HG03469 (cell line): ENCODE data around the gene MRC2.
"Not testable (repeated sequence)": the region's sequence is repeated elsewhere in the genome, so short reads cannot be mapped to it uniquely, and the experiment has no call there.

Experiments
- ATAC-seq: cut with Tn5 transposase; IDR thresholded peaks from one replicate; pipeline ENCODE4 v1.9.1; 2021; ENCODE audit warnings: mild to moderate bottlenecking, moderate library complexity, moderate number of reproducible peaks; ENCODE audit not compliant: unreplicated experiment

MRC2 gene, protein sequence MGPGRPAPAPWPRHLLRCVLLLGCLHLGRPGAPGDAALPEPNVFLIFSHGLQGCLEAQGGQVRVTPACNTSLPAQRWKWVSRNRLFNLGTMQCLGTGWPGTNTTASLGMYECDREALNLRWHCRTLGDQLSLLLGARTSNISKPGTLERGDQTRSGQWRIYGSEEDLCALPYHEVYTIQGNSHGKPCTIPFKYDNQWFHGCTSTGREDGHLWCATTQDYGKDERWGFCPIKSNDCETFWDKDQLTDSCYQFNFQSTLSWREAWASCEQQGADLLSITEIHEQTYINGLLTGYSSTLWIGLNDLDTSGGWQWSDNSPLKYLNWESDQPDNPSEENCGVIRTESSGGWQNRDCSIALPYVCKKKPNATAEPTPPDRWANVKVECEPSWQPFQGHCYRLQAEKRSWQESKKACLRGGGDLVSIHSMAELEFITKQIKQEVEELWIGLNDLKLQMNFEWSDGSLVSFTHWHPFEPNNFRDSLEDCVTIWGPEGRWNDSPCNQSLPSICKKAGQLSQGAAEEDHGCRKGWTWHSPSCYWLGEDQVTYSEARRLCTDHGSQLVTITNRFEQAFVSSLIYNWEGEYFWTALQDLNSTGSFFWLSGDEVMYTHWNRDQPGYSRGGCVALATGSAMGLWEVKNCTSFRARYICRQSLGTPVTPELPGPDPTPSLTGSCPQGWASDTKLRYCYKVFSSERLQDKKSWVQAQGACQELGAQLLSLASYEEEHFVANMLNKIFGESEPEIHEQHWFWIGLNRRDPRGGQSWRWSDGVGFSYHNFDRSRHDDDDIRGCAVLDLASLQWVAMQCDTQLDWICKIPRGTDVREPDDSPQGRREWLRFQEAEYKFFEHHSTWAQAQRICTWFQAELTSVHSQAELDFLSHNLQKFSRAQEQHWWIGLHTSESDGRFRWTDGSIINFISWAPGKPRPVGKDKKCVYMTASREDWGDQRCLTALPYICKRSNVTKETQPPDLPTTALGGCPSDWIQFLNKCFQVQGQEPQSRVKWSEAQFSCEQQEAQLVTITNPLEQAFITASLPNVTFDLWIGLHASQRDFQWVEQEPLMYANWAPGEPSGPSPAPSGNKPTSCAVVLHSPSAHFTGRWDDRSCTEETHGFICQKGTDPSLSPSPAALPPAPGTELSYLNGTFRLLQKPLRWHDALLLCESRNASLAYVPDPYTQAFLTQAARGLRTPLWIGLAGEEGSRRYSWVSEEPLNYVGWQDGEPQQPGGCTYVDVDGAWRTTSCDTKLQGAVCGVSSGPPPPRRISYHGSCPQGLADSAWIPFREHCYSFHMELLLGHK (N-terminal part only)

DNA sequence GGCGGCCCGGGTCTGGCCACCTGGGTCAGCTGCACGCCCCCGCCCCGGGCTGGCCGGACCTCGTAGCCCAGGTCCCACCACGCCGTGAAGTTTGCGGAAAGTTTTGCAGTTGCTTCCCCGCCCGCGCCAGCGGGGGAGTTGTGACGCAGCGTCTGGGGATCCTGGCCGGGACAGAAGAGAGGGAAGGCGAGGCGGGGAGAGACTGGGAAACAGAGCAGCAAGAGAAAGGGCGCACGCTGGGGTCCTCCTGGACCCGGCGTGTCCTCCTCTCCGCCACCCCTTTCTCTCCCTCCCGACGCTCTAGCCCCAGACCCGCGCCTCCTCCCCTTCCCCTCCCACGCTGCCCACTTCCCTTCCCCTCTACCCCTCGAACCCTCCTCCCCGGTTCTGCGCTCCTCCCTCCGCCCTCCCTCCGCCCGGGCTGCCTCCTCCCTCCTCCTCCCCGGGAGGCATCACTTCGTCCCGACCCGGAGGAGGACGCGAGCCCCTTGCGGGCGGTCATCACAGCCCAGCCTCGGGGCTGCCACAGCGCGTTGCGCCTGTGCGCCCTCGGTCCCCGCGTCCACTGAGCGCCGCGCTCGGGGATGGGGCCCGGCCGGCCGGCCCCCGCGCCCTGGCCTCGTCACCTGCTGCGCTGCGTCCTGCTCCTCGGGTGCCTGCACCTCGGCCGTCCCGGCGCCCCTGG lies at the start of gene MRC2:
TSS of gene MRC2 (plus strand) at position 452 of the 685 bp plus-strand sequence. CDS start at position 585, 133 bp downstream.
- ATAC-seq: no peak

DNA sequence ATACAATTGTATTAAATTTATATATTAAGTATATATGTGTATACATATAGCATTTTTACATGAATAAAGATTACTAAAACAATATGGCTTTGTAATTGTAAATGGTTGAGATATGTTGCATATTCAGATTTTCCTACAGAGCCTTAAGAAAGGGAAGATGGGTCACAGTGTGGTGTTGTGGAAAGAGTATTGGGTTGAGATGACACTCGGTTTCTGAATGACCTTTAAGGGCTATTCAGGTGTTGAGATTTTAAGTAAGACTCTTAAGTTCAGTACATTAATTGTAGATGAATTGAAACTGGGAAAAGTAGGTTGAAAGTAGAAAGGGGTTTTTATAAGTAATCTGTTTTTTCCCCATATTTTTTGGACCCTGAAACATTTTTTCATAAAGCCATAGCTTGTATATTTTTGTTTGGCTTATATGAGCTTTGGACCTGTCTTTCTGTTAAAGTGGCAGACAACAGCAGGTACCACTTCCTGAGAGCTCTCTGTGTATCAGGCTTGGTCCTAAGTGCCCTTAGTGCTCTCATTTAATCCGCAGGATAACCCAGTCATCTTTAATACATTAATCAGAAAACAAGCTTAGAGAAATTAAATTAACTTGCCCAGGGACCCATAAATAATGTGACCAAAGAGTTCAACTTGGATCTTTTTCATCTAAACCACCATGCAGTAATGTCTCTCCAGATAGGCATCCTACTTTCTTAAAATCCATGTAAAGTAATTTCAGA lies 48.5 kb upstream of the MRC2 start:
- ATAC-seq: no peak

DNA sequence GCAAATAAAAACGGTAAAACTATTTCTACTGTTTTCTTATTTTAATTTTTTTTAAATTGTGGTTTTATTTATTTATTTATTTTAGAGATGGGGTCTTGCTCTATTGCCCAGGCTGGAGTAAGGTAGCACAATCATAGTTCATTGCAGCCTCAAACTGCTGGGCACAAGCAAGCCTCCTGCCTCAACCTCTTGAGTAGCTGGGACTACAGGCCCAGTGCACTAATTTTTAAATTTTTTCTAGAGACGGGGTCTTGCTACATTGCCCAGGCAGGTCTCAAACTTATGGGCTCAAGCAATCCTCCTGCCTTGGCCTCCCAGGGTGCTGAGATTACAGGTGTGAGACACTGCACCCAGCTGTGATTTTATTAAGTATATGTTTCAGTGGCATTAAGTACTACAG lies 46.5 kb upstream of the MRC2 start:
- ATAC-seq: no peak

DNA sequence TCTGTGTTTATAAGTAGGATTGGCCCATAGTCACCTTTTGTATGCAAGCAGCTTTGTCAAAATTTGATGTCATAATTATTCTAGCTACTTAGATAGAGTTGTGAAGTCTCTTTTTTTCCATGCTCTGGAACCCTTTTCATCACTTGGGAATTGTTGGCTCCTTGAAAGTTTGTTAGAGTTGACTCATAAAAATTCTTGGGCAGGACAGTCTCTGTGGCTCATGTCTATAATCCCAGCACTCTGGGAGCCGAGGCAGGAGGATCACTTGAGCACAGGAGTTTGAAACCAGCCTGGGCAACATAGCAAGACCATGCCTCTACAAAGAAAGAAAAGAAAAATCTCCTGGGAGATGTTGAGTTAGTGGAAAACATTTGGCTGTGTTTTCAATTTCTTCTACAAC lies 45.7 kb upstream of the MRC2 start:
- ATAC-seq: no peak

DNA sequence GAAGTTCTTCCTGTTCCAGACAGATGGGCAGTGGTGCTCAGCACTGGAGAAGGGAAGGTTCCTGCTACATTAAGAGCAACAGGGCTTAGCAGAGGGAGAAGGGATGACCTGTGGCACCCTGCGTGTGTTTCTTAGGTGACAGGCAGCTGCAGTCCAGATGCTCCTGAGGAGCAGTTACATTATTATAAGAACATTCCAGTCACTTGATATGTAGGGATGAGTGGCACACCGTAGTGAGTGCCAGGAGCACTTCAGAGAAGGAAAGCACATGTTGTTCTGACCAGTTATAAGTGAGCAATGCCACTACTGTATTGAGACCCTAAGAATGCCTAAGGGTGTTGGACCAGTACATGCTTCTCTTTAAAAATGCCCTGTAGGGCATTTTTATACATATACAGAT lies 39.9 kb upstream of the MRC2 start:
- ATAC-seq: no peak

DNA sequence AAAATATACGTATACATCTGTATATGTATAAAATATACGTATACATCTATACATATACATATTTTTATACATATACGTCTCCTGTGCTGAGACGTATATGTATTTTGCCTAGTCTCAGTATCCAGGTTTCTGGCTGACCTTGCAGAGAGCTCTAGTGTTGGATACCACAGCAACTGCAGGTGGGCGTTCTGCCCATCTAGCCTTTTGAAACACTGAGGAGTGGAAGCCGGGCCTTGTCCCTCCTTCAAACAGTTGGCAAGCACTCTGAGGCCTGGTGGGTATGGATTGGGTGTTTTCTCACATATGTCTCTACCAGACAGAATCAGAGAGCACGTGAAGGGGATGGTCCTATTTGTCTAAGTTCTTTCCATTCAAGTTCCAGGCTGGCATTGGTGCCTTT lies 39.4 kb upstream of the MRC2 start:
- ATAC-seq: no peak

DNA sequence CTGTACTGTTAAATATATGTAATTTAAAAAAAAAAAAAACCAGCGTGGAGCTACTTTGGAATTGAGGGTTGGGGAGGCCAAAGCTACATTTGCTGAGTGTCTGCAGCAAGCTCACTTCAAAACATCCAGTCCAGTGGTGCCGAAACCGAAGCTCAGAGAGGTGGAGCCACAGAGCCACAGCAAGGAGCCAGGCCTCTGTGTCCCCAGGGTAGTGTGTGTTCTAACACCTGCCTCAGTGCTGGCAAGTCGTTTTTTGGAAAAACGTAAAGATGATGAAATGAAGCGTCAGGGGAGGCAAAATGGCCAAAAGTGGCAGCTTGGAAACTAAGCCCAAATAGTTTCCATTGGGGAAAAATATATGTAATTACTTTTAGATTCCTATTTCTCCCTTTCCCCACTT lies 36.1 kb upstream of the MRC2 start:
- ATAC-seq: no peak

DNA sequence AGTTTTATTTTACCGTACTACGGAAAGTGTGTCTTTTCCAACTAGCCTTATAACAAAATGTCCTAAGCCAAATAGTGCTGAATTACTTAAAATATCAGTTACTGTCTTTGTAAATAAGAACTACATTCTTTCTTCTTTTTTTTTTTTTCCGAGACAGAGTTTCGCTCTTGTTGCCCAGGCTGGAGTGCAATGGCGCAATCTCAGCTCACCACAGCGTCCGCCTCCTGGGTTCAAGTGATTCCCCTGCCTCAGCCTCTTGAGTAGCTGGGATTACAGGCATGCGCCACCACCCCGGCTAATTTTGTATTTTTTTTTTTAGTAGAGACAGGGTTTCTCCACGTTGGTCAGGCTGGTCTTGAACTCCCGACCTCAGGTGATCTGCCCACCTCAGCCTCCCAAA lies 35.6 kb upstream of the MRC2 start:
- not testable (repeated sequence) for ATAC-seq

DNA sequence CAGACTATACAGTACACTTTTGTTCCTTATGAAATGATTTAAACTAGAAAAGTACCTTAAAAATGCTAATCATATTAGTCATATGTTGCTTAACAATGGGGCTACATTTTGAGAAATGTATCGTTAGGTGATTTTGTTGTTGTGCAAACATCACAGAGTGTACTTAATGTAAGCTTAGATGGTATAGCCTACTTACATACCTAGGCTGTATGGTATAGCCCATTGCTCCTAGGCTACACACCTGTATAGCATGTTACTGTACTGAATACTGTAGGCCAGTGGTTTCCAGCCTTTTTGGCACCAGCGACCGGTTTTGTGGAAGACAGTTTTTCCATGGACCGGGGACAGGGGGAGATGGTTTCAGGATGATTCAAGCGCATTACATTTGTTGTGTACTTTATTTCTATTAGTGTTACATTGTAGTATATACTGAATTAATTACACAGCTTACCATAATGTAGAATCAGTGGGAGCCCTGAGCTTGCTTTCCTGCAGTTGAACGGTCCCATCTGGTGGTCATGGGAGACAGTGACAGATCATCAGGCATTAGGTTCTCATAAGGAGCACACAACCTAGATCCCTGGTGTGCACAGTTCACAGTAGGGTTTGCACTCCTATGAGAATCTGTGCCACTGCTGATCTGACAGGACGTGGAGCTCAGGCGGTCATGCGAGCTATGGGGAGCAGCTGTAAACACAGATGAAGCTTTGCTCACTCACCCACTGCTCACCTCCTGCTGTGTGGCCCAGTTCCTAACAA lies 35.0 kb upstream of the MRC2 start:
- no peak for ATAC-seq

DNA sequence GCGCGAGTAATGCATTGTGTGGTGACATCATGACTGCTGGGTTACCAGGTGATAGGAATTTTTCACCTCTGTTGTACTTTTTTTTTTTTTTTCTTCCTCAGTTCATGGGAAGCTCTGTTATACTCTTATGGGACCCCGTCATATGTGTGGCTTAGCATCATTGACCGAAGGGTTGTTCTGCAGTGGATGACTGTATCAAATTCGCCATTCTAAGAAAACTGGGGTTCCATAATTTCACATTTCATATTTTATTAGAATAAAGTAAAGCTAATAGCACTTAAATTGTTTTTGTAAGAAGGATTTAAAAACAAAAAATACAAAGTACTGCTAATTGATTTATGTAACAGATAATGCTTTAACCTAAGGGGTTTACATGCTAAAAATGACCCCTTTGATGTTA lies 32.0 kb upstream of the MRC2 start:
- ATAC-seq: no peak

DNA sequence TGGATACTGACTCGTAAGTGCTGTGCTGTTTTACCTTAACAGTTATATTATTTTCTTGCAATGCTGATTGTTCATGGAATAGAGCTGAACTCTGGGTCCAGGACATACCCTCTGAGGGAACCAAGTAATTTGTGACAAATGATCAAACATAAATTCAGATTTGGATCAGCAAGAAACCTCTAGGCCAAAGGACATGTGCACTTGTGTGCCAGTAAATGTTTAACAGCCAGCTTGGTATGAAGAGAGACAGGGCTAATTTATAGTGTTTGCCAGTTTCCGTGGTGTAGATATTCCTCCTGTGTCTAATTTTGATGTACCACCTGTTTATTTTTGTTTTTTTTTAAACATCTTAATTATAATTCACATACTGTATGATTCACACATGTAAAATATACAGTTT lies 30.8 kb upstream of the MRC2 start:
- no peak for ATAC-seq

DNA sequence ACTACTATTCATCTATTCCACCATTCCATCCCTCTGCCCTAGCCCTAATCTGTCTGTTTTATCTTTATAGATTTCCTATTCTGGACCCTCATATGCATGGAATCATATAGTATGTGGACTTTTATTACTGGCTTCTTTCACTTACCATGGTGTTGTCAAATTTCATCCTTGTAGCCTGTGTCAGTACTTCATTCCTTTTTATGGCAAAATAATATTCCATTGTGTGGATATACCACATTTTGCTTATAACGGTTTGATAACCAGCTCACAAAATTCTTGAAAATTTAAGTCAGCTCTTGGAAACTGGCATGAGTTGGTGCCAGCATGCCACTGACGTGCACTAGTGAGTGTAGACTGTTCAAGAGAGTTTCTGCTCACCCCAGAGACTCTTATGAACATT lies 30.3 kb upstream of the MRC2 start:
- no peak for ATAC-seq

DNA sequence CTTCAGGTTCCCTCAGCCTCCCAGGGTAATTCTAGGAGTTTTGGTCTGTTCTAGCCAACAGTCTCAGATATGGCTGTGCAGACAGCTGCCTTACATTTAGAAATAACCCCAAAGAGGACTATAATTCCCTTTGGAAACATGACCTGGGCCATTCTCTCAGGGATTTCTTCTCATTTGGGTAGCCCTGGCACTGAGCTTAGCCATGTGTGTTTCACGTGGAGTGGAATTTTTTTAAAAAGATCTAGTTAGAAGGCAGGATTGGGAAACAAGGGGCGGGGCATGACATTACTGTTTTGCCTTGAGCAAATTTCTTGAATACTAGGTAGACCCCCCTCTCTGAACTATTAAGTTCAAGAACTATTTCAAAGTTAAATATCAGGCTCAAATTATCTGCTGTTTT lies 29.6 kb upstream of the MRC2 start:
- no peak for ATAC-seq

DNA sequence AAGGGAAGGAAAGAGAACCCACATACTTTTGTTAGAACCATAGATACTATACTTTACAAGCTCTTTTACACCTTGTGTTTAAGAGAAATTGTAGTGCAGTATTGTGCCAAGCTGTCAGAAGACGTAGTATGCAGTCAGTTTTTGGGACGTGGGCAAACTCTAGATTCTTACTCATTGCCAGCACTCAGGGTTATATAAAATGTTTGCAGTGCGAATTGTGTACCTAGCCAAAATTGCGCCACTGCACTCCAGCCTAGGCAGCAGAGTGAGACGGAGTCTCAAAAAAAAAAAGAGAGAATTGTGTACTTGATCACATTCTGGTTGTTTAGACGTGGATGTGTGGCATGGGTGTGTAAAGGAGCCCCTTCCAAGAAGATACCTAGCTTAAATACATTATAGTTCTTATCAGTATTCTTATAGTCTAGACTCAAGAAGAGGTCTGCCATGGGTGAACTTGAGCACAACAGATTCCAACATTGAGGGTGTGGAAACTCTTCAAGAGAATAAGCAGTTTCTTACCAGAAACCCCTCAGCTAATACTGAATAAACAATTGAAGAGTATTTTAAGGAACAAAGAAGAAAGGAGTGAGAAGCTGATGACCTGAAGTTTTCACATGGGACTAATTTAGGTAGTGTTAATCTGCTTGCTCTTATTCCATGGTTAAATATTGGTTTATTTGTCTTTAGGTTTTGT lies 27.4 kb upstream of the MRC2 start:
- no peak for ATAC-seq

DNA sequence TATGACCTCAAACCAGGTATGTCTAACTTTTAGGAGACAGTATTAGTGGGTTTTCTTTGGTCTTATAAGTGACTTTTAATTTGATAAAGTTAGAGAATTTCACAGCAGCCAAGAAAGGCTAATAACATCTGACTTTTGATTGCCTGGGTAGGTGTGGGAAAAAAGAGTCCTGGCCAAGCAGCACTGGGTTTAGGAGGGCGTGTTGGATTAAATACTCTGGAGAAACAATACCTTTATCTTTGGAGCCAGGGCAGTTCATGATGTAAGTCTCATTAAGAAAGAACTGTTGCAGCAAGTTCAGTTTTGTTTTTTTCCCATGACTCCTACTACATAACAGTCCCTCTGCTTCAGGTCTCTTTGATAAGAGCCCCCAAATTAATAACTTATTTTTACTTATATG lies 26.7 kb upstream of the MRC2 start:
- ATAC-seq: no peak

DNA sequence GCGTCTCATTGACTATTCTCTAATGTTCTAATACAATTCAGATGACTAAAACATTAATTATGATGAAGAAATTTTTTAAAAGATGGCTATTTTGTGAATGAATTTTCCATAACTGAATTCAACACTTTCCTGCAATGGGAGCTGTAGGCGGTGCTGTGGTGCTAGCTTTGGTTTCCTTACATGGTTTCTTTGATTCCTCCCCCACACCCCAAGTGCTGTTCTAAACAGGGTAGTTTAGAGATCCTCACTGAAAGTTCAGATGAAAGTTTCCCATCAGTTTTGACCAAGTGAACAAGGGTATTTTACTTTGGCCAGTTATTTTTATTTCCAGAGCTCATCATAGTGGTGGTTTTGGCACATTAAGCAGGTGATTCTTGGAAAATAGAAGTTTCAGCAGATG lies 26.0 kb upstream of the MRC2 start:
- ATAC-seq: no peak

DNA sequence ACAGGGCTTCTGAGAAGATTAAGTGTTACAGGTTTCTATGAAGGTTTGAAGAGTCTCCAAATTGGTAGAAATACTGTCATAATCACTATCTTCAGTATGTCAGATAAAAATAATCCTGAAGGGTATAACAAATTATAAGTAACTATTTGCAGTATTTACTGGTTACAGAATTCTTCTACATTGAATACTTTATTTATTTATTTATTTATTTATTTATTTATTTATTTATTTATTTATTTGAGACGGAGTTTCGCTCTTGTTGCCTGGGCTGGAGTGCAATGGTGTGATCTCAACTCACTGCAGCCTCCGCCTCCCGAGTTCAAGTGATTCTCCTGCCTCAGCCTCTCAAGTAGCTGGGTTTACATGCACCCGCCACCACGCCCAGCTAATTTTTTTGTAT lies 23.7 kb upstream of the MRC2 start:
- not testable (repeated sequence) for ATAC-seq

DNA sequence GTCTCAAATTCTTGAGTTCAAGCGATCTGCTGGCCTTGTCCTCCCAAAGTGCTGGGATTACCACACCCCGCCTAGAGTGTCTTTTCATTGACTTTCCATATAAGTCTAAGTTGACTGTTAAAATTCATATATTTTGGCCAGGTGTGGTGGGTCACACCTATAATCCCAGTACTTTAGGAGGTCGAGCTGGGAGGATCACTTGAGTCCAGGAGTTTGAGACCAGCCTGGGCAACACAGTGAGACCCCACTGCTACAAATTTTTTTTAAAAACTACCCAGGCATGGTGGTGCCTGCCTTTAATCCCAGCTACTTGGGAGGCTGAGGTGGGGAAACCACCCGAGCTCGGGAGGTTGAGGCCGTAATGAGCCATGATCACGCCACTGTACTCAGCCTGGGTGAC lies 21.9 kb upstream of the MRC2 start:
- ATAC-seq: no peak

DNA sequence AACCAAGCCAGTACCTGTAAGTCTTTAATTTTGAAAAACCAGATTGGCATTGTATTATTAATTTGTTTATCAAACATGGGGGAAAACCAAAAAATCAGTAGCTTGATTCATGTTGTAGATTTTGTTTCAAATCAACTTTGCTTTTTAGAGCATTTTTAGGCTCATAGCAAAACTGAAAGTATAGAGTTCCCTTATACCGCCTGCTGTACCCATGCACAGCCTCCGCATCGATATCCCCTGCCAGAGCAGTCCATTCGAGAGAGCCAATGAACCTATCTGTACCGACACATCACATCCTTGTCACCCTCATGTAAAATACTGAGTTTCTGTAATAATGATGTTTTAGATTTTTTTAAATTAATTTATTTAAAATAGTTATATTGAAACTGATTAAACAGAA lies 16.2 kb upstream of the MRC2 start:
- ATAC-seq: peak; percentile 57
